HEK293 (cell line): ENCODE data around the gene ZNF629.
A peak's percentile ranks its signal among the peaks of the same experiment; 100 is the strongest.

Experiments
- BCL11B ChIP-seq: fragments of 450-650 bp; formaldehyde crosslinking; IDR thresholded peaks from 2 replicates; pipeline ENCODE4 v1.5.1; 2016; ENCODE audit warnings: low read depth, missing biosample characterization, missing genetic modification characterization
- FEZF1 ChIP-seq: fragments of 450-650 bp; formaldehyde crosslinking; IDR thresholded peaks from 2 replicates; pipeline ENCODE4 v1.5.1; 2016; ENCODE audit warnings: missing biosample characterization, missing genetic modification characterization
- GLI4 ChIP-seq: fragments of 450-650 bp; formaldehyde crosslinking; IDR thresholded peaks from 2 replicates; pipeline ENCODE4 v1.5.1; 2016; ENCODE audit warnings: missing biosample characterization, missing genetic modification characterization
- KLF8 ChIP-seq: fragments of 450-650 bp; formaldehyde crosslinking; IDR thresholded peaks from 2 replicates; pipeline ENCODE4 v1.5.1; 2016; ENCODE audit warnings: missing biosample characterization, missing genetic modification characterization
- KLF9 ChIP-seq: fragments of 450-650 bp; formaldehyde crosslinking; IDR thresholded peaks from 2 replicates; pipeline ENCODE4 v1.5.1; 2016; ENCODE audit warnings: missing biosample characterization, missing genetic modification characterization, low read depth
- MYNN ChIP-seq: fragments of 450-650 bp; formaldehyde crosslinking; IDR thresholded peaks from 2 replicates; pipeline ENCODE4 v1.5.1; 2016; ENCODE audit warnings: missing biosample characterization, missing genetic modification characterization, borderline replicate concordance
- ZBTB20 ChIP-seq: fragments of 450-650 bp; formaldehyde crosslinking; IDR thresholded peaks from 2 replicates; pipeline ENCODE4 v1.5.1; 2016; ENCODE audit warnings: missing biosample characterization, missing genetic modification characterization
- ZFHX2 ChIP-seq: fragments of 450-650 bp; formaldehyde crosslinking; conservative IDR thresholded peaks from 2 replicates; pipeline ENCODE4 v1.5.1; 2016; ENCODE audit warnings: missing biosample characterization, missing genetic modification characterization
- ZNF133 ChIP-seq: fragments of 450-650 bp; formaldehyde crosslinking; IDR thresholded peaks from 2 replicates; pipeline ENCODE4 v1.5.1; 2016; ENCODE audit warnings: missing biosample characterization, missing genetic modification characterization
- ZNF426 ChIP-seq: fragments of 450-650 bp; formaldehyde crosslinking; IDR thresholded peaks from 2 replicates; pipeline ENCODE4 v1.5.1; 2017; ENCODE audit warnings: missing biosample characterization, missing genetic modification characterization, mild to moderate bottlenecking, inconsistent platforms, moderate library complexity
- ZNF501 ChIP-seq: fragments of 450-650 bp; formaldehyde crosslinking; IDR thresholded peaks from 2 replicates; pipeline ENCODE4 v1.5.1; 2016; ENCODE audit warnings: missing biosample characterization, missing genetic modification characterization
- ZNF521 ChIP-seq: fragments of 450-650 bp; formaldehyde crosslinking; IDR thresholded peaks from 2 replicates; pipeline ENCODE4 v1.5.1; 2017; ENCODE audit warnings: missing biosample characterization, mild to moderate bottlenecking, missing genetic modification characterization
- ZNF555 ChIP-seq: fragments of 450-650 bp; formaldehyde crosslinking; conservative IDR thresholded peaks from 2 replicates; pipeline ENCODE4 v1.5.1; 2017; ENCODE audit warnings: missing biosample characterization, mild to moderate bottlenecking, missing genetic modification characterization, inconsistent platforms
- ZNF585B ChIP-seq: fragments of 450-650 bp; formaldehyde crosslinking; IDR thresholded peaks from 2 replicates; pipeline ENCODE4 v1.5.1; 2016; ENCODE audit warnings: missing biosample characterization, missing genetic modification characterization
- ZNF654 ChIP-seq: fragments of 450-650 bp; formaldehyde crosslinking; IDR thresholded peaks from 2 replicates; pipeline ENCODE4 v1.5.1; 2016; ENCODE audit warnings: low read depth, missing biosample characterization, missing genetic modification characterization
- ZNF843 ChIP-seq: fragments of 450-650 bp; formaldehyde crosslinking; IDR thresholded peaks from 2 replicates; pipeline ENCODE4 v1.5.1; 2016; ENCODE audit warnings: missing biosample characterization, missing genetic modification characterization
- ZSCAN30 ChIP-seq: fragments of 450-650 bp; IDR thresholded peaks from 2 replicates; pipeline ENCODE4 v1.5.1; 2018; ENCODE audit warnings: missing biosample characterization, mild to moderate bottlenecking, missing genetic modification characterization, moderate library complexity
- TF ChIP-seq, protein P1 (sequence below): IDR thresholded peaks from 2 replicates; pipeline ENCODE4 v1.6.1; 2011; ENCODE audit warnings: mild to moderate bottlenecking, low read depth, low read length, borderline replicate concordance
- TF ChIP-seq, protein P2 (sequence below): fragments of 450-650 bp; formaldehyde crosslinking; IDR thresholded peaks from 2 replicates; pipeline ENCODE4 v1.5.1; 2016; ENCODE audit warnings: missing biosample characterization, missing genetic modification characterization, low read depth
- TF ChIP-seq, protein P3 (sequence below): fragments of 450-650 bp; formaldehyde crosslinking; IDR thresholded peaks from 2 replicates; pipeline ENCODE4 v1.5.0; 2017; ENCODE audit warnings: missing biosample characterization, missing genetic modification characterization, borderline replicate concordance
- TF ChIP-seq, protein P4 (sequence below): fragments of 450-650 bp; formaldehyde crosslinking; IDR thresholded peaks from 2 replicates; pipeline ENCODE4 v1.5.1; 2017; ENCODE audit warnings: missing biosample characterization, mild to moderate bottlenecking, missing genetic modification characterization, moderate library complexity
- TF ChIP-seq, protein P5 (sequence below): fragments of 450-650 bp; IDR thresholded peaks from 2 replicates; pipeline ENCODE4 v1.5.1; 2018; ENCODE audit warnings: missing biosample characterization, mild to moderate bottlenecking, missing genetic modification characterization
- TF ChIP-seq, protein P6 (sequence below): fragments of 450-650 bp; formaldehyde crosslinking; IDR thresholded peaks from 2 replicates; pipeline ENCODE4 v1.5.1; 2016; ENCODE audit warnings: missing biosample characterization, missing genetic modification characterization
- TF ChIP-seq, protein P7 (sequence below): fragments of 450-650 bp; formaldehyde crosslinking; IDR thresholded peaks from 2 replicates; pipeline ENCODE4 v1.5.1; 2016; ENCODE audit warnings: missing biosample characterization, missing genetic modification characterization

The ZNF629 gene

DNA sequence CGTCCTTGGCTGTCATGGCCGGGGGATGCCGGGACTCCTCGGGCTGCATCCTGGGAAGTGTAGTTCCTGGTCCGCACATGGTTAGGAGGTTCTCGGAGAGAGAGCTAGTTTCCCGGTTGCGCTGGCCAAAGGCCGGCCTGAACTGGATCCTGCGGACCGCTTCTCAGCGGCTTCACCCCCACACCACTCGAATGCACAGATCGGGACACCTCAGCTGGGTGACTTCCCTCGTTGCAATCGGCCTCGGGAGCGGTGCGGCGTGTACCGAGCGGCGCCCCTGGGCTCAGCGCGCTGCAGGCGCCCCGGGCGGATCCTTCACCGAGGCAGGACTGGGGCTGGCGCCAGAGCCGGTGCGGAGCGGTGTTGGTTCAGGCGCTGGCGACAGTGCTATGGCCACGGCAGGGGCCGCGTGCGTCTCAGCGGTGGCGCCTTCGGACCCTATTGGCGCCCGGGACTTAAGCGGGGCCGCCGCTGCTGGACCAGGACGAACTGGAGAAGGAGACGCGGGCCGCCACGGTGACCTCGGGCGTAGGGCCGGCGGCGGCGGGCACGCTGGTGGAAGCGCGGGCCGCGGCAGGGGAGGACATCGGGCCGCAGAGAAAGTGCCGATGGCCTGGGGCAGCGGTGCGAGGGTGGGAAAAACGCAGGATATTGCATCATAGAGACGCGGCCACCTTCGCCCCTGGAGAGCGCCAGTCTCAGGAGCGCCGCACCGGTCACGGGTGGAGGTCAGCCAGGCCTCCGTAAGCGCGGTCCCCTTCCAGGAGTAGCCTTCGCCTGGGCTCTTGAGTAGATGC lies 11.4 kb downstream of the ZNF629 start (continued):
- TF ChIP-seq ZBTB20 (tag by site-specific recombination) (peak; percentile 94), FEZF1 (tag by site-specific recombination) (no peak), ZNF843 (tag by site-specific recombination) (peak; percentile 57), GLI4 (tag by site-specific recombination) (no peak), ZNF521 (tag by site-specific recombination) (no peak), ZNF555 (tag by site-specific recombination) (no peak), ZSCAN30 (tag by site-specific recombination) (peak; percentile 74), KLF9 (tag by site-specific recombination) (peak; percentile 88; the same call in 1 of the 2 replicates), ZNF501 (tag by site-specific recombination) (peak; percentile 95), KLF8 (tag by site-specific recombination) (peak; percentile 87), ZNF654 (tag by site-specific recombination) (no peak), ZNF585B (no peak), ZNF133 (tag by site-specific recombination) (no peak; the same call in 1 of the 2 replicates), ZNF426 (tag by site-specific recombination) (no peak), ZFHX2 (tag by site-specific recombination) (peak; percentile 47), MYNN (tag by site-specific recombination) (no peak), BCL11B (tag by site-specific recombination) (no peak)
- TF ChIP-seq, protein P1, sequence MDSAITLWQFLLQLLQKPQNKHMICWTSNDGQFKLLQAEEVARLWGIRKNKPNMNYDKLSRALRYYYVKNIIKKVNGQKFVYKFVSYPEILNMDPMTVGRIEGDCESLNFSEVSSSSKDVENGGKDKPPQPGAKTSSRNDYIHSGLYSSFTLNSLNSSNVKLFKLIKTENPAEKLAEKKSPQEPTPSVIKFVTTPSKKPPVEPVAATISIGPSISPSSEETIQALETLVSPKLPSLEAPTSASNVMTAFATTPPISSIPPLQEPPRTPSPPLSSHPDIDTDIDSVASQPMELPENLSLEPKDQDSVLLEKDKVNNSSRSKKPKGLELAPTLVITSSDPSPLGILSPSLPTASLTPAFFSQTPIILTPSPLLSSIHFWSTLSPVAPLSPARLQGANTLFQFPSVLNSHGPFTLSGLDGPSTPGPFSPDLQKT, result no peak
- TF ChIP-seq, protein P2, sequence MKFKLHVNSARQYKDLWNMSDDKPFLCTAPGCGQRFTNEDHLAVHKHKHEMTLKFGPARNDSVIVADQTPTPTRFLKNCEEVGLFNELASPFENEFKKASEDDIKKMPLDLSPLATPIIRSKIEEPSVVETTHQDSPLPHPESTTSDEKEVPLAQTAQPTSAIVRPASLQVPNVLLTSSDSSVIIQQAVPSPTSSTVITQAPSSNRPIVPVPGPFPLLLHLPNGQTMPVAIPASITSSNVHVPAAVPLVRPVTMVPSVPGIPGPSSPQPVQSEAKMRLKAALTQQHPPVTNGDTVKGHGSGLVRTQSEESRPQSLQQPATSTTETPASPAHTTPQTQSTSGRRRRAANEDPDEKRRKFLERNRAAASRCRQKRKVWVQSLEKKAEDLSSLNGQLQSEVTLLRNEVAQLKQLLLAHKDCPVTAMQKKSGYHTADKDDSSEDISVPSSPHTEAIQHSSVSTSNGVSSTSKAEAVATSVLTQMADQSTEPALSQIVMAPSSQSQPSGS (tag by site-specific recombination), result peak; percentile 56; the same call in 1 of the 2 replicates
- TF ChIP-seq, protein P3, sequence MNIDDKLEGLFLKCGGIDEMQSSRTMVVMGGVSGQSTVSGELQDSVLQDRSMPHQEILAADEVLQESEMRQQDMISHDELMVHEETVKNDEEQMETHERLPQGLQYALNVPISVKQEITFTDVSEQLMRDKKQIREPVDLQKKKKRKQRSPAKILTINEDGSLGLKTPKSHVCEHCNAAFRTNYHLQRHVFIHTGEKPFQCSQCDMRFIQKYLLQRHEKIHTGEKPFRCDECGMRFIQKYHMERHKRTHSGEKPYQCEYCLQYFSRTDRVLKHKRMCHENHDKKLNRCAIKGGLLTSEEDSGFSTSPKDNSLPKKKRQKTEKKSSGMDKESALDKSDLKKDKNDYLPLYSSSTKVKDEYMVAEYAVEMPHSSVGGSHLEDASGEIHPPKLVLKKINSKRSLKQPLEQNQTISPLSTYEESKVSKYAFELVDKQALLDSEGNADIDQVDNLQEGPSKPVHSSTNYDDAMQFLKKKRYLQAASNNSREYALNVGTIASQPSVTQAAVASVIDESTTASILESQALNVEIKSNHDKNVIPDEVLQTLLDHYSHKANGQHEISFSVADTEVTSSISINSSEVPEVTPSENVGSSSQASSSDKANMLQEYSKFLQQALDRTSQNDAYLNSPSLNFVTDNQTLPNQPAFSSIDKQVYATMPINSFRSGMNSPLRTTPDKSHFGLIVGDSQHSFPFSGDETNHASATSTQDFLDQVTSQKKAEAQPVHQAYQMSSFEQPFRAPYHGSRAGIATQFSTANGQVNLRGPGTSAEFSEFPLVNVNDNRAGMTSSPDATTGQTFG, result no peak
- TF ChIP-seq, protein P4, sequence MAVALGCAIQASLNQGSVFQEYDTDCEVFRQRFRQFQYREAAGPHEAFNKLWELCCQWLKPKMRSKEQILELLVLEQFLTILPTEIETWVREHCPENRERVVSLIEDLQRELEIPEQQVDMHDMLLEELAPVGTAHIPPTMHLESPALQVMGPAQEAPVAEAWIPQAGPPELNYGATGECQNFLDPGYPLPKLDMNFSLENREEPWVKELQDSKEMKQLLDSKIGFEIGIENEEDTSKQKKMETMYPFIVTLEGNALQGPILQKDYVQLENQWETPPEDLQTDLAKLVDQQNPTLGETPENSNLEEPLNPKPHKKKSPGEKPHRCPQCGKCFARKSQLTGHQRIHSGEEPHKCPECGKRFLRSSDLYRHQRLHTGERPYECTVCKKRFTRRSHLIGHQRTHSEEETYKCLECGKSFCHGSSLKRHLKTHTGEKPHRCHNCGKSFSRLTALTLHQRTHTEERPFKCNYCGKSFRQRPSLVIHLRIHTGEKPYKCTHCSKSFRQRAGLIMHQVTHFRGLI (tag by site-specific recombination), result peak; percentile 13; the same call in 1 of the 2 replicates
- TF ChIP-seq, protein P5, sequence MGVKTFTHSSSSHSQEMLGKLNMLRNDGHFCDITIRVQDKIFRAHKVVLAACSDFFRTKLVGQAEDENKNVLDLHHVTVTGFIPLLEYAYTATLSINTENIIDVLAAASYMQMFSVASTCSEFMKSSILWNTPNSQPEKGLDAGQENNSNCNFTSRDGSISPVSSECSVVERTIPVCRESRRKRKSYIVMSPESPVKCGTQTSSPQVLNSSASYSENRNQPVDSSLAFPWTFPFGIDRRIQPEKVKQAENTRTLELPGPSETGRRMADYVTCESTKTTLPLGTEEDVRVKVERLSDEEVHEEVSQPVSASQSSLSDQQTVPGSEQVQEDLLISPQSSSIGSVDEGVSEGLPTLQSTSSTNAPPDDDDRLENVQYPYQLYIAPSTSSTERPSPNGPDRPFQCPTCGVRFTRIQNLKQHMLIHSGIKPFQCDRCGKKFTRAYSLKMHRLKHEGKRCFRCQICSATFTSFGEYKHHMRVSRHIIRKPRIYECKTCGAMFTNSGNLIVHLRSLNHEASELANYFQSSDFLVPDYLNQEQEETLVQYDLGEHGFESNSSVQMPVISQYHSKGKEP (tag by site-specific recombination), result peak; percentile 51
- TF ChIP-seq, protein P6, sequence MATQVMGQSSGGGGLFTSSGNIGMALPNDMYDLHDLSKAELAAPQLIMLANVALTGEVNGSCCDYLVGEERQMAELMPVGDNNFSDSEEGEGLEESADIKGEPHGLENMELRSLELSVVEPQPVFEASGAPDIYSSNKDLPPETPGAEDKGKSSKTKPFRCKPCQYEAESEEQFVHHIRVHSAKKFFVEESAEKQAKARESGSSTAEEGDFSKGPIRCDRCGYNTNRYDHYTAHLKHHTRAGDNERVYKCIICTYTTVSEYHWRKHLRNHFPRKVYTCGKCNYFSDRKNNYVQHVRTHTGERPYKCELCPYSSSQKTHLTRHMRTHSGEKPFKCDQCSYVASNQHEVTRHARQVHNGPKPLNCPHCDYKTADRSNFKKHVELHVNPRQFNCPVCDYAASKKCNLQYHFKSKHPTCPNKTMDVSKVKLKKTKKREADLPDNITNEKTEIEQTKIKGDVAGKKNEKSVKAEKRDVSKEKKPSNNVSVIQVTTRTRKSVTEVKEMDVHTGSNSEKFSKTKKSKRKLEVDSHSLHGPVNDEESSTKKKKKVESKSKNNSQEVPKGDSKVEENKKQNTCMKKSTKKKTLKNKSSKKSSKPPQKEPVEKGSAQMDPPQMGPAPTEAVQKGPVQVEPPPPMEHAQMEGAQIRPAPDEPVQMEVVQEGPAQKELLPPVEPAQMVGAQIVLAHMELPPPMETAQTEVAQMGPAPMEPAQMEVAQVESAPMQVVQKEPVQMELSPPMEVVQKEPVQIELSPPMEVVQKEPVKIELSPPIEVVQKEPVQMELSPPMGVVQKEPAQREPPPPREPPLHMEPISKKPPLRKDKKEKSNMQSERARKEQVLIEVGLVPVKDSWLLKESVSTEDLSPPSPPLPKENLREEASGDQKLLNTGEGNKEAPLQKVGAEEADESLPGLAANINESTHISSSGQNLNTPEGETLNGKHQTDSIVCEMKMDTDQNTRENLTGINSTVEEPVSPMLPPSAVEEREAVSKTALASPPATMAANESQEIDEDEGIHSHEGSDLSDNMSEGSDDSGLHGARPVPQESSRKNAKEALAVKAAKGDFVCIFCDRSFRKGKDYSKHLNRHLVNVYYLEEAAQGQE (tag by site-specific recombination), result peak; percentile 63; the same call in 1 of the 2 replicates
- TF ChIP-seq, protein P7, sequence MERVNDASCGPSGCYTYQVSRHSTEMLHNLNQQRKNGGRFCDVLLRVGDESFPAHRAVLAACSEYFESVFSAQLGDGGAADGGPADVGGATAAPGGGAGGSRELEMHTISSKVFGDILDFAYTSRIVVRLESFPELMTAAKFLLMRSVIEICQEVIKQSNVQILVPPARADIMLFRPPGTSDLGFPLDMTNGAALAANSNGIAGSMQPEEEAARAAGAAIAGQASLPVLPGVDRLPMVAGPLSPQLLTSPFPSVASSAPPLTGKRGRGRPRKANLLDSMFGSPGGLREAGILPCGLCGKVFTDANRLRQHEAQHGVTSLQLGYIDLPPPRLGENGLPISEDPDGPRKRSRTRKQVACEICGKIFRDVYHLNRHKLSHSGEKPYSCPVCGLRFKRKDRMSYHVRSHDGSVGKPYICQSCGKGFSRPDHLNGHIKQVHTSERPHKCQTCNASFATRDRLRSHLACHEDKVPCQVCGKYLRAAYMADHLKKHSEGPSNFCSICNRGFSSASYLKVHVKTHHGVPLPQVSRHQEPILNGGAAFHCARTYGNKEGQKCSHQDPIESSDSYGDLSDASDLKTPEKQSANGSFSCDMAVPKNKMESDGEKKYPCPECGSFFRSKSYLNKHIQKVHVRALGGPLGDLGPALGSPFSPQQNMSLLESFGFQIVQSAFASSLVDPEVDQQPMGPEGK (tag by site-specific recombination), result peak; percentile 40
